Measurements from ENCODE around the gene TMEM39A.

TMEM39A gene

DNA sequence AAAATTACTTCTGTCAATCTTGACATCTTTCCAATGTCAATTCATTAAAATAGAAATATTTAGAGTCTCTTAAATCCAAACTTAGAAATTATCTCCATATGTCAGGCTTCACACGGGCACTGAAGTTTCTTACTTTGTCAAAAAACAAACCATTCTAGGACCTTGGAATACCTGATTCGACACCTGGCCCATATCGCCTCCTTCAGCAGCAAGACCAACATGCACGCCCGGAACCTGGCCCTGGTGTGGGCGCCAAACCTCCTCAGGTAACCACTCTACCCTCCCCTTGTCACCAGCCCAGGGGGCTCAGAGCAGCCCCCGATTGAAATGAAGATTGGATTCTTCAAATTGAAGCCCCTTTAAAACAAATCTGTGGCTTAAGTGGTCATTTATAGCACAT, 81.3 kb downstream of the TMEM39A start:
- Histone ChIP-seq H3K4me2 (ENCODE audit: low read length) (no peak overlapping the region), H3K27me3 (ENCODE audit: insufficient read depth, low read length) (no peaks in the 10 kb centered on the region), H3K4me3 (ENCODE audit: low read depth, low read length, poor library complexity, severe bottlenecking) (no peak overlapping the region), H3K9me2 (ENCODE audit: low read depth, low read length) (no peaks in the 10 kb centered on the region), H3K9me3 (ENCODE audit: low read length) (no peaks in the 10 kb centered on the region), H3K36me3 (ENCODE audit: insufficient read depth, low read length) (no peaks in the 10 kb centered on the region), H3K9ac (ENCODE audit: low read length) (no peak overlapping the region), H2AFZ (ENCODE audit: low read length) (no peak overlapping the region), H3F3A (ENCODE audit: insufficient read depth, low read length) (no peaks in the 10 kb centered on the region), H4K20me1 (ENCODE audit: insufficient read depth, low read length) (no peaks in the 10 kb centered on the region), H3K4me1 (ENCODE audit: insufficient read depth, low read length, severe bottlenecking) (no peaks in the 10 kb centered on the region), H3K79me2 (ENCODE audit: insufficient read depth, low read length) (no peaks in the 10 kb centered on the region), H3K27ac (ENCODE audit: low read depth, low read length, poor library complexity, severe bottlenecking) (no peak overlapping the region)
- no peak for TF ChIP-seq EZH2 (IDR thresholded peaks at IDR 0.05; ENCODE audit: borderline replicate concordance, low read length)
- TF ChIP-seq, protein P1, sequence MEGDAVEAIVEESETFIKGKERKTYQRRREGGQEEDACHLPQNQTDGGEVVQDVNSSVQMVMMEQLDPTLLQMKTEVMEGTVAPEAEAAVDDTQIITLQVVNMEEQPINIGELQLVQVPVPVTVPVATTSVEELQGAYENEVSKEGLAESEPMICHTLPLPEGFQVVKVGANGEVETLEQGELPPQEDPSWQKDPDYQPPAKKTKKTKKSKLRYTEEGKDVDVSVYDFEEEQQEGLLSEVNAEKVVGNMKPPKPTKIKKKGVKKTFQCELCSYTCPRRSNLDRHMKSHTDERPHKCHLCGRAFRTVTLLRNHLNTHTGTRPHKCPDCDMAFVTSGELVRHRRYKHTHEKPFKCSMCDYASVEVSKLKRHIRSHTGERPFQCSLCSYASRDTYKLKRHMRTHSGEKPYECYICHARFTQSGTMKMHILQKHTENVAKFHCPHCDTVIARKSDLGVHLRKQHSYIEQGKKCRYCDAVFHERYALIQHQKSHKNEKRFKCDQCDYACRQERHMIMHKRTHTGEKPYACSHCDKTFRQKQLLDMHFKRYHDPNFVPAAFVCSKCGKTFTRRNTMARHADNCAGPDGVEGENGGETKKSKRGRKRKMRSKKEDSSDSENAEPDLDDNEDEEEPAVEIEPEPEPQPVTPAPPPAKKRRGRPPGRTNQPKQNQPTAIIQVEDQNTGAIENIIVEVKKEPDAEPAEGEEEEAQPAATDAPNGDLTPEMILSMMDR (IDR thresholded peaks at IDR 0.05; ENCODE audit: low read length): no peak

DNA sequence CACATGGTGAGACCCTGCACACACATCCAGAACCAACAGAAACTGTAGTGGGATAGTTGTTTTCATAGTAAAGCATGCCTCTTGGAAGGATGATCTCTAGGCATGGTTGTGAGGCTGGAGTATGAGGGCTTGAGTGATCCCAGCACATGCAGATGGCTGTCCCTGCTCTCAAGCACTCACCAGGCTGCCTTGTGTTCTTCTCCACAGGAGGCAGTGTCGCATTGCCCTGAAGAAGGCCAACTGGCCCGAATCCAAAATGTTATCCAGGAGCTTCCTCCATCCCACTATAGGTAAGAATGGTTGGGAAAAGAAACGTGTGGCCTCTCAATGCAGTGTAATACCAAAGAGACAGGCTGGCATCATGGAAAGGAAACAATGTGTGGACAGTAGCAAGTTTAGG, 82.7 kb downstream of the TMEM39A start:
- H3K27ac ChIP-seq (ENCODE audit: low read depth, low read length, poor library complexity, severe bottlenecking): no peak overlapping the region
- no peak overlapping the region for H3K4me2 ChIP-seq (ENCODE audit: low read length)
- no peak for TF ChIP-seq EZH2 (IDR thresholded peaks at IDR 0.05; ENCODE audit: borderline replicate concordance, low read length)
- TF ChIP-seq, protein P1 (IDR thresholded peaks at IDR 0.05; ENCODE audit: low read length): no peak
- peaks cover 5% of the 10 kb centered on the region; the same call in 1 of the 2 replicates for H3K27me3 ChIP-seq (ENCODE audit: insufficient read depth, low read length)
- no peaks in the 10 kb centered on the region for H3K36me3 ChIP-seq (ENCODE audit: insufficient read depth, low read length)
- no peaks in the 10 kb centered on the region for H4K20me1 ChIP-seq (ENCODE audit: insufficient read depth, low read length)
- H3K79me2 ChIP-seq (ENCODE audit: insufficient read depth, low read length): no peaks in the 10 kb centered on the region
- no peaks in the 10 kb centered on the region for H3K9me2 ChIP-seq (ENCODE audit: low read depth, low read length)
- H3K4me1 ChIP-seq (ENCODE audit: insufficient read depth, low read length, severe bottlenecking): no peaks in the 10 kb centered on the region
- H3K4me3 ChIP-seq (ENCODE audit: low read depth, low read length, poor library complexity, severe bottlenecking): no peak overlapping the region
- no peaks in the 10 kb centered on the region for H3K9me3 ChIP-seq (ENCODE audit: low read length)
- no peak overlapping the region for H2AFZ ChIP-seq (ENCODE audit: low read length)
- H3K9ac ChIP-seq (ENCODE audit: low read length): no peak overlapping the region
- no peaks in the 10 kb centered on the region for H3F3A ChIP-seq (ENCODE audit: insufficient read depth, low read length)

All from OCI-LY1 (cell line).